Astrocyte (in vitro differentiated cells and primary cell): ENCODE data around the gene CNTN5.

ENCODE experiments used
- CTCF ChIP-seq: IDR thresholded peaks from 2 replicates; pipeline ENCODE4 v1.5.1; 2011; ENCODE audit warnings: low read depth, mild to moderate bottlenecking, inconsistent platforms, low read length, moderate library complexity; ENCODE audit not compliant: insufficient read depth
- EZH2 ChIP-seq: IDR thresholded peaks from 2 replicates; pipeline ENCODE4 v1.6.1; 2012; ENCODE audit warnings: mild to moderate bottlenecking, low read length, inconsistent platforms; ENCODE audit not compliant: insufficient read depth

- no peak for TF ChIP-seq CTCF
- no peak for TF ChIP-seq EZH2
Measured at GRCh38 chr11:100359281-100359680, 1338.5 kb downstream of the CNTN5 start.
